Activated CD4-positive, alpha-beta T cell treated with anti-CD3 and anti-CD28 coated beads, Interleukin-2, amount 10 ng/mL, durations not matched to agents 7 days and 5 days (primary cell): Measurements from ENCODE around the gene TCP10L. TPM values are rescaled to one million over a fixed set of nuclear protein-coding genes. Genes with fewer than 3 reads are reported as not detected.

Experiments used
- CTCF ChIA-PET: fragments of 350-600 bp; sonication (Branson Sonifier 250); formaldehyde crosslinking; loops from one replicate; lab custom pipeline; 2021; ENCODE audit warnings: antibody characterized with exemption; lab: Charles Lee
- POLR2A ChIA-PET: fragments of 350-600 bp; sonication (Branson Sonifier 250); formaldehyde crosslinking; loops from one replicate; lab custom pipeline; 2021; ENCODE audit warnings: antibody characterized with exemption; lab: Charles Lee
- DNase-seq: peaks from one replicate; pipeline ENCODE4 v3.0.0-alpha.2; 2020
- H3K27ac Mint-ChIP-seq: one replicate; pipeline ENCODE4 v1.8.0; 2021; ENCODE audit warnings: mild to moderate bottlenecking, moderate library complexity, mixed read lengths
- H3K27me3 Mint-ChIP-seq: one replicate; pipeline ENCODE4 v1.8.0; 2021; ENCODE audit warnings: mixed read lengths
- H3K36me3 Mint-ChIP-seq: one replicate; pipeline ENCODE4 v1.8.0; 2021; ENCODE audit warnings: low read depth, mixed read lengths
- H3K4me1 Mint-ChIP-seq: one replicate; pipeline ENCODE4 v1.8.0; 2021; ENCODE audit warnings: mixed read lengths
- H3K4me3 Mint-ChIP-seq: one replicate; pipeline ENCODE4 v1.8.0; 2021; ENCODE audit warnings: mild to moderate bottlenecking, moderate library complexity, mixed read lengths
- H3K9me3 Mint-ChIP-seq: one replicate; pipeline ENCODE4 v1.8.0; 2021; ENCODE audit warnings: mixed read lengths
- total RNA-seq, 2 experiments: library from RNA; stranded (reverse); gene quantifications; one replicate each; pipeline ENCODE4 v1.2.3, GENCODE V29; 2021

The TCP10L gene
- total RNA-seq, 2 experiments from 2014 or later = 0.71 to 0.72 TPM

- Mint-ChIP-seq H3K27me3 (no peaks in the 10 kb centered on the region), H3K9me3 (no peaks in the 10 kb centered on the region), H3K4me3 (no peak overlapping the region), H3K4me1 (peaks cover 3% of the 10 kb centered on the region), H3K27ac (no peak overlapping the region), H3K36me3 (no peaks in the 10 kb centered on the region)
- ChIA-PET POLR2A (no interaction called here), CTCF (interaction anchor here (0.6 kb wide), 1 partner anchor 99 kb away, joined by 3 read pairs; no protein-coding TSS in a partner anchor)
- no peak for DNase-seq
These were observed 4.4 kb downstream of the TCP10L start for GRCh38 chr21:32580949-32581348.

GRCh38 chr21:32578107-32578691 lies 7.1 kb downstream of the TCP10L start:
- no peaks in the 10 kb centered on the region for H3K27me3 Mint-ChIP-seq
- CTCF ChIA-PET = interaction anchor here (2.0 kb wide), 1 partner anchor 9 kb away, joined by 5 read pairs; no protein-coding TSS in a partner anchor

DNA sequence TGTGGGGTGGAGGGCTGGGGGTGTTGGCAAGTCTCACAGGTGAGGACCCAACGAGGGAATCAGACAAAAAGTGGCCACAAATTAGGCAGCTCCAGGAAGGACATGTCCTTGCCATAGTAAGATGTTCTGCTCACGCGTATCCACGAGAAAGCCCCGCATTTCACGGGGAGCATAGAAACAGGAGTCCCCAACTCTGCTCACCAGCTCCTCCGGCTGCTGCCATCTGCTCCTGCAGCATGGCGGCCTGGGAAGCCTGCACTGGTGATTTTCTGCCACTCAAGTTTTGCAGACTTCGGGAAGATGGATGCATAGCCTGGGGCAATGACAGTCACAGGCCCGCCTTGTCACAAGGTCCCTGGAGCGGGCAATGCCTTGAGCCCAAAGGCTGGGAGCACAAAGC lies 9.3 kb downstream of the TCP10L start:
- no peaks in the 10 kb centered on the region for H3K27me3 Mint-ChIP-seq
- no peaks in the 10 kb centered on the region for H3K9me3 Mint-ChIP-seq
- ChIA-PET CTCF (no interaction called here), POLR2A (no interaction called here)
- H3K36me3 Mint-ChIP-seq = no peaks in the 10 kb centered on the region
- no peak overlapping the region for H3K4me3 Mint-ChIP-seq
- DNase-seq = no peak
- no peaks in the 10 kb centered on the region for H3K4me1 Mint-ChIP-seq
- H3K27ac Mint-ChIP-seq = no peak overlapping the region

More at GRCh38 chr21:32578107-32578691, 7.1 kb downstream of the TCP10L start:
- H3K9me3 Mint-ChIP-seq = no peaks in the 10 kb centered on the region
- no peaks in the 10 kb centered on the region for H3K36me3 Mint-ChIP-seq
- H3K4me1 Mint-ChIP-seq = no peaks in the 10 kb centered on the region
- DNase-seq = no peak
- no peak overlapping the region for H3K27ac Mint-ChIP-seq
- H3K4me3 Mint-ChIP-seq = no peak overlapping the region
- POLR2A ChIA-PET = no interaction called here

DNA sequence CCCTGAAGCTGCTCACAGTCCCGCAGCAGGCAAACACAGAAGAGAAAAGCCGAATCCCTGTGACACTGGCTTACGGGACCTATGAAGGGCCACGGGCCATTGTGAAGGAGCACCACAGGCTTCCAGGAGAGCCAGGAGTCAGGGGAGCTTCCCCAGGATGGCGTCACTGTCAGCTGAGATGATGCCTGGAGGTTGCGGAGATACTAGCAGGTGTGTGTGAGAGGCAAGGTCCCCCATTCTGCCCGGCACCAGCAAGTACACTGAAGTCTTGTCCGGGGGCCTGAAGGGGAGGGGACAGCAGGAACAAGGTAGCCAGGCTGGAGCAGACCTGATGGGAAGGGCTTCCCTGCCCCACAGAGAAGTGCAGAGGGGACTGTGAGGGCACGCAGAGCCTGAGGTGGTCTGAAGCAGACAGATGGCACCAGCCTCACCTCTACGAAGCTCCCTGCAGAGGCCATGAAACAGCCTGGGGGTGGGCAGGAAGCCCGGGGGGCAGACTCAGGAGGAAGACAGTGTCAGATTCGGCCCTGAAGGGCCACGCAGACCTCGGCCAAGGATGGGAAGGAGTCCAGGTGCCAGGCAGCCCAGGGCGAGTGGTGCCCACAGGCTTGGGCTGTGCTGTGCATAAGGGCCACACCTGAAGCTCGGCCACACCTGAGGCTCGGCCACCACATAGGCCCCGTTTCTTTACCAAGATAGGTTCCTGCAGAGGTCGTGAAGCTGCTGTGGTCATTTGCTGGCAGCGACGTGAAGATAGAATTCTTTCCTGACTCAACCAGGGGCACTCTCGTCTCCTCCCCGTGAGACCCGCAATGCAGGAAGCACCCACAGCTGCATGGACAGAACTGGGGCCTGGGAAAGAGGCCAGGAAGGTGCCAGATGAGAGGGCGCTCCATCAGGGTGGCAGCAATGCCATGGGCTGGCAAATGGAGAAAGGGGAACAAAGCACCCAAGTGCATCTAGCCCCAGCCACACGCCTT lies 10.1 kb downstream of the TCP10L start:
- H3K4me1 Mint-ChIP-seq = peaks cover 6% of the 10 kb centered on the region
- H3K9me3 Mint-ChIP-seq = no peaks in the 10 kb centered on the region
- H3K4me3 Mint-ChIP-seq = no peak overlapping the region
- H3K36me3 Mint-ChIP-seq = no peaks in the 10 kb centered on the region
- DNase-seq = no peak
- CTCF ChIA-PET = interaction anchor here (0.5 to 0.6 kb wide), 2 partner anchors 94 to 879 kb away, joined by 3 read pairs; no protein-coding TSS in a partner anchor
- no peak overlapping the region for H3K27ac Mint-ChIP-seq
- POLR2A ChIA-PET = no interaction called here
- H3K27me3 Mint-ChIP-seq = no peaks in the 10 kb centered on the region

- H3K4me1 Mint-ChIP-seq = peaks cover 18% of the 10 kb centered on the region
- no peak overlapping the region for H3K27ac Mint-ChIP-seq
- no peak overlapping the region for H3K4me3 Mint-ChIP-seq
- H3K27me3 Mint-ChIP-seq = no peaks in the 10 kb centered on the region
- H3K9me3 Mint-ChIP-seq = no peaks in the 10 kb centered on the region
- ChIA-PET CTCF (no interaction called here), POLR2A (no interaction called here)
- H3K36me3 Mint-ChIP-seq = no peaks in the 10 kb centered on the region
- DNase-seq = no peak
These were observed 12.5 kb downstream of the TCP10L start for GRCh38 chr21:32572574-32573420.

GRCh38 chr21:32570456-32570855 lies 14.9 kb downstream of the TCP10L start:
- Mint-ChIP-seq H3K27me3 (peaks cover 3% of the 10 kb centered on the region), H3K4me3 (peak overlapping the region; percentile 74), H3K36me3 (no peaks in the 10 kb centered on the region), H3K9me3 (no peaks in the 10 kb centered on the region), H3K27ac (no peak overlapping the region), H3K4me1 (peaks cover 18% of the 10 kb centered on the region)
- CTCF ChIA-PET = interaction anchor here (1.0 to 1.5 kb wide), 3 partner anchors 156 to 184 kb away, joined by 3 to 4 read pairs (median 3); partner anchors contain the start of gene EVA1C
- POLR2A ChIA-PET = no interaction called here
- DNase-seq = no peak

GRCh38 chr21:32569261-32570230 lies 15.8 kb downstream of the TCP10L start:
- H3K4me3 Mint-ChIP-seq = peak overlapping the region; percentile 74
- peaks cover 4% of the 10 kb centered on the region for H3K36me3 Mint-ChIP-seq
- POLR2A ChIA-PET = interaction anchor here (0.5 to 0.6 kb wide), 2 partner anchors 73 to 242 kb away, joined by 3 to 4 read pairs; no protein-coding TSS in a partner anchor

DNA sequence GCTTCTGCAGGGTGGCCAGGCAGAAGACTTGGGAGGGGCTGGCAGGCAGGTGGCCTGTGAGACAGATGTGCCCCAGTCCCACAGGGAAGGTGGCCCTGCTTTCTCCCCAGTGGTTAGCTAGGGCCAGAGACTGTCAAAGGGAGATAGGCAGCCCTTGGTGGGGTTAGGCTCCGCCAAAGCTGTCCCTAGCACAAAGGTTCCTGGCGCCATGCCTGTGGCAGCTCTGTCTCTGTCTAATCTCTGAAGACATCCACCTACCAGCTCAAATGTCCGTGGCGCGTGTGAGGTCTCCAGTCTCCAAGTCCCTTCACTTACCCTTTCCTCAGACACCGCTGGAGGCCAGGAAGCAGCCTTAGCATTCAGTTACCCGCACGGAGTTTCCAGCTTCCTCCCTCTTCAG lies 17.7 kb downstream of the TCP10L start:
- Mint-ChIP-seq H3K9me3 (peaks cover 9% of the 10 kb centered on the region), H3K4me3 (no peak overlapping the region), H3K27ac (no peak overlapping the region), H3K27me3 (peaks cover 3% of the 10 kb centered on the region), H3K4me1 (peaks cover 20% of the 10 kb centered on the region), H3K36me3 (peaks cover 4% of the 10 kb centered on the region)
- POLR2A ChIA-PET = no interaction called here
- CTCF ChIA-PET = interaction anchor here (0.6 to 0.7 kb wide), 2 partner anchors 90 to 1067 kb away, joined by 3 read pairs; no protein-coding TSS in a partner anchor
- no peak for DNase-seq

More at GRCh38 chr21:32569261-32570230, 15.8 kb downstream of the TCP10L start:
- DNase-seq = peak; percentile 86
- Mint-ChIP-seq H3K27ac (peak overlapping the region; percentile 72), H3K27me3 (peaks cover 3% of the 10 kb centered on the region), H3K4me1 (peaks cover 18% of the 10 kb centered on the region), H3K9me3 (peaks cover 6% of the 10 kb centered on the region)
- CTCF ChIA-PET = interaction anchor here (0.8 to 1.5 kb wide), 9 partner anchors 9 to 202 kb away, joined by 3 to 5 read pairs (median 3); partner anchors contain the start of genes EVA1C and PAXBP1

DNA sequence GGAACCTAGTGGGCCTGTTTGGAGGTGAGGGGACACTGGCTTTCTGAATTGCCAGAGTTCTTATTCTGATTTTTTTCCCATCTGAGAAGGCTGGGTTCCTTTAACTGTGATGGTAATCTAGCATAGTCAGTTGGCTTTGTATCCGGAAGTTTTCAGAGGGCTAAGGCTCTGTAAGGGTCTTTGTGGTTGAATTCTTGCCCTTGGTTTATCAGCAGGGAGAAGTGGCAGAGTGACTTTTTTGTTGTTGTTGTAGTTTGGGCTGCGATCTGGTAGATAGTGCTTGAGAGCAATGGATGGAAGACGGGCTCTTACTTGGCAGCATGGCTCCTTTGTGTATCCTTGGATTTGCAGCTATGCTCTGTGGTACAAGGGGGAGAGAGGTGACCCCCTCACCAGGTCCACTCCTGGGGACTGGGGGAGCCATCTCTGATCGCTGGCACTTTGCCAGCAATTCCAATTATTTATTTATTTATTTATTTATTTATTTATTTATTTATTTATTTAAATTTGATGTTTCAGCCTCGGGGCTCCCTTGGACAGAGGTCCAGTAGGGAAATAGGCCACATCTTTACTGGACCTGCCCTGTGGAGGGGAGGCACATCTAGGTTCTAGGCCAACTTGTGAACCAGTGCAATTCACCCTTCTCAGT lies 18.5 kb downstream of the TCP10L start:
- ChIA-PET CTCF (interaction anchor here (0.7 kb wide), 1 partner anchor 89 kb away, joined by 3 read pairs; no protein-coding TSS in a partner anchor), POLR2A (no interaction called here)
- Mint-ChIP-seq H3K36me3 (peaks cover 4% of the 10 kb centered on the region), H3K4me3 (no peak overlapping the region), H3K9me3 (peaks cover 9% of the 10 kb centered on the region), H3K27me3 (peaks cover 3% of the 10 kb centered on the region), H3K27ac (no peak overlapping the region), H3K4me1 (peaks cover 22% of the 10 kb centered on the region)
- DNase-seq = no peak

DNA sequence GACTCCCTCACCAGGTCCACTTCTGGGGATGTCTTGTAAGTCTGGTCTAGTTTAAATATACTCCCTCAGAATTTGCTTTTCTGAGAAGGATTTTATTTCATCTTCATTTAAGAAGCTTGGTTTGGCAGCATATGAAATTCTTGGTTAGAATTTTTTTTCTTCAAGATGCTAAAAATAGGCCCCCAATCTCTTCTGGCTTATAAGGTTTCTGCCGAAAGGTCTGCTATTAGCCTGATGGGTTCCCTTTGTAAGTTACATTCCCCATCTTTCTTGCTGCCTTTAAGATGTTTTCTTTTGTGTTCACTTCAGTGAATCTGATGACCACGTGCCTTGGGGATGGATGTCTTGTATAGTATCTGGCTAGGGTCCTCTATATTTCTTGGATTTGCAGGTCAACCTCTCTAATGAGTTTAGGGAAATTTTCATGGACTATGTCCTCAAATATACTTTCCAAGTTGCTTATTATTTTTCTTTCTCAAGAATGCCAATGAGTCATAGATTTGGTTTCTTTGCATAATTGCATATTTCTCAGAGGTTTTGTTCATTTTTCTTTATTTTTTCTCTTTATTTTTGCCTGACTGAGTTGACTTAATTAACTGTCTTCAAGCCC lies 19.4 kb downstream of the TCP10L start:
- DNase-seq = no peak
- Mint-ChIP-seq H3K27ac (no peak overlapping the region), H3K36me3 (peaks cover 4% of the 10 kb centered on the region), H3K4me1 (peaks cover 22% of the 10 kb centered on the region), H3K27me3 (peaks cover 3% of the 10 kb centered on the region), H3K9me3 (peaks cover 9% of the 10 kb centered on the region), H3K4me3 (no peak overlapping the region)
- ChIA-PET POLR2A (no interaction called here), CTCF (no interaction called here)

- CTCF ChIA-PET = no interaction called here
These were observed 22.4 kb downstream of the TCP10L start for GRCh38 chr21:32562915-32563314.

More at GRCh38 chr21:32562915-32563314, 22.4 kb downstream of the TCP10L start:
- Mint-ChIP-seq H3K4me3 (no peak overlapping the region), H3K9me3 (peaks cover 9% of the 10 kb centered on the region), H3K36me3 (peaks cover 4% of the 10 kb centered on the region), H3K27me3 (peaks cover 3% of the 10 kb centered on the region), H3K27ac (no peak overlapping the region), H3K4me1 (peaks cover 5% of the 10 kb centered on the region)
- DNase-seq = no peak
- POLR2A ChIA-PET = no interaction called here
